Hematopoietic multipotent progenitor cell (in vitro differentiated cells): ENCODE results near the gene BIRC3. TPM values are rescaled to one million over a fixed set of nuclear protein-coding genes. Genes with fewer than 3 reads are reported as not detected.
"Not testable (repeated sequence)": the region's sequence is repeated elsewhere in the genome, so short reads cannot be mapped to it uniquely, and the experiment has no call there.

ENCODE experiments used
- DNase-seq, 3 donors: peaks; one replicate each; pipeline ENCODE4 v3.0.0-alpha.2; 2011 to 2015; ENCODE audit warnings: low read depth in 2 of 3, low spot score in 2 of 3
- total RNA-seq: library from RNA; depleted of rRNA; stranded (reverse); fragments of >200 nt; gene quantifications from one replicate; pipeline ENCODE4 v1.2.3, GENCODE V29; 2012

BIRC3 gene
- total RNA-seq, 1 donor, result 7.0 TPM

- DNase-seq, result peak in 1 of 3 donors; percentile 69
Measured at GRCh38 chr11:102322560-102322959, 5.3 kb downstream of the BIRC3 start.

- DNase-seq, result no peak
Measured at GRCh38 chr11:102323542-102324251, 6.4 kb downstream of the BIRC3 start.

GRCh38 chr11:102325088-102325487 is 7.8 kb downstream of the BIRC3 start:
- DNase-seq, result peak in 1 of 3 donors; percentile 36

DNA sequence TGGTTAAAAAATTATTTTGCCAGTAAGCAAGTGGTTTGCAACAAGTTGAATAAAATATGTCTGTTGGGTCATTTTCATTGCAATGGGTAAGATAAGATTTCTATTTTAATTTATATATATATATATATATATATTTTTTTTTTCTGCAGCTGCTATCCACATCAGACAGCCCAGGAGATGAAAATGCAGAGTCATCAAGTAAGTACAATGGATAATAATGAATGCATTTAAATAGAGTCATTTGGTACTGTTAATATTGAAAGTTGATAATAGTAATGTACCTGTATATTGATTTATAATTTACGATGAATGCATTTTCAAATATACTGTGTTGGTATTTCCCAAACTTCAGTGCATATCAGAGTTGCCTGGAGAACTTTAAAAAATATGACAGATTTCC is 11.5 kb downstream of the BIRC3 start:
- no peak for DNase-seq

DNA sequence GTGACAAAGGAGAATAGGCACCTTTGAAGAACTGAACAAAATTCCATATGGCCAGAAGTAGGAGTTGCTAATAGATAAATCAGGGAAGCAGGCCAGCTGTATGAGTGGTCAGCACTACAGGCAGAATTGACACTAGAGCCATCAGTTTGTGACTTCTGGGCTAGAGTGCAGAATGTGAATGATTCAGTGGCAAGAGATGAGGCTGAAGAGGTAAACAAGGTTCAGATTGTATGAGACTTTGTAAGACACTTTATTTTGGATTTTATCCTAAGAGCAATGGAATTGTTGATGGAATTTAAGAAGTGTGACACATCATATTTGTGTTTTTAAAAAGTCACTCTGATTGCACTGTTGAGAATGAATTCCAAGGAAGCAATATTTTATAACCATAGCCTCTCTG is 12.9 kb downstream of the BIRC3 start:
- no peak for DNase-seq

- no peak for DNase-seq
Measured at GRCh38 chr11:102331341-102331740, 14.1 kb downstream of the BIRC3 start.

GRCh38 chr11:102332611-102332994 is 15.3 kb downstream of the BIRC3 start:
- DNase-seq, result no peak

- no peak for DNase-seq
Measured at GRCh38 chr11:102338479-102339010, 21.3 kb downstream of the BIRC3 start.

- not testable (repeated sequence) for DNase-seq
Measured at GRCh38 chr11:102341311-102341710, 24.0 kb downstream of the BIRC3 start.

DNA sequence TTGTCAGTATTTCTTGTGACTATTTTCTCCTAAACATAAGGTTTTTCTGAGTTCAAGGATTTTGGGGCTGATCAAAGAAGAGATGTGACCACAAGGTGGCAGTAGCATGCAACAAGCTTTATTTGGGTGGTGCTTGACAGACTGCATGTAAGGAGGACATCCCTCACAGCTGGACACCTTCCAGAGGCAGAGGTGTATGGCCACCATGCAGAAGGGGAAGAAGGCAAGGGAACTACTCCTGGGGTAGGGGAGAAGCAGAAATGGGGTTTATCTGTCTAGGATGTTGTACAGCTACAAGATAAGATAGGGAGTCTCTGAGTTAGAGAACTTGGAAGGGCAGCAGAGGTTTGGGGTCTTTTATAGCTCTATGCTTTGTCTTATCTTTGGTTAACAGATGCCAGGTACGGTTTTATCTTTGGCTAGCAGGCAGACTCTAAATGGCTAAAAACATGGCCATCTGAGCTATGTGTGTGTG is 24.6 kb downstream of the BIRC3 start:
- peak; percentile 65 to 95 (median 94) for DNase-seq

DNA sequence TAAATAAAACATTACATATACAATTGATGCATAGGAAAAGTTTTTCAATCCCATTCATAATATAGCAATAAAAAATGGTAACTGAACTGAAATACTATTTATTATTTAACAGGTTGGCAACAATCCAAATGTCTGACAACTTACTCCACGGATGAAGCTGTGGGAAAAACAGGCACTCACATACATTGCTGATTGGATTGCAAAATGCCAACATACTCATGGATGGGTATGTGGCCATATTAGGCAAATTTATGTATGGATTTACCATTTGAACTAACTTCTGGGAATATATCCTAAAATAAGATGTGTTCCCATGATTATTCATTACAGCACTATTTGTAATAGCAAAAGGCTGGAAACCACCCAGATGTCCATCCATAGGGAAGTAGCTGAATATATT is 26.5 kb downstream of the BIRC3 start:
- DNase-seq, result no peak

DNA sequence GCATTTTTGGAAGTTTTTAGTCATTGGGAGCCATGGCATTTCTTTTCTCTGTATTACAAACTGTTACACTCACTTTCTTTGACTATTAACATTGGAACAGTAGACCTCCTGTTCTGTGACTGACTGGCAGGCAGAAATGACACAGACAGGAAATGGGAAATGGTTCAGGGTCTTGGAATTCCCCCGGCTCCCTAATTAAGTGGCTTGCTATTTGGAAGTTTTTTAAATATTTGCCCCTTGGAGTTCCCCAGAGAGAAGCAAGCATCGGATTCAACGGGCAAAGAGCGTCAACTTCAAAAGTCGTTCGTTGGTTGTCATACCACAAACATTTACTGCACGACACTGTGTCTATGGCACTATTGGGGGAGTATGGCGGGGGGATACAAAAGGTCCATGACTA is 28.6 kb downstream of the BIRC3 start:
- DNase-seq, result no peak

- no peak for DNase-seq
Measured at GRCh38 chr11:102346456-102346747, 29.1 kb downstream of the BIRC3 start.

- peak; percentile 96 to 97 (median 97) for DNase-seq
Measured at GRCh38 chr11:102346748-102347461, 29.6 kb downstream of the BIRC3 start, which contains the start of gene BIRC2. Gene BIRC2, plus strand, starts transcription at chr11:102347214. Its CDS starts 2,641 bp downstream, at chr11:102349855.

DNA sequence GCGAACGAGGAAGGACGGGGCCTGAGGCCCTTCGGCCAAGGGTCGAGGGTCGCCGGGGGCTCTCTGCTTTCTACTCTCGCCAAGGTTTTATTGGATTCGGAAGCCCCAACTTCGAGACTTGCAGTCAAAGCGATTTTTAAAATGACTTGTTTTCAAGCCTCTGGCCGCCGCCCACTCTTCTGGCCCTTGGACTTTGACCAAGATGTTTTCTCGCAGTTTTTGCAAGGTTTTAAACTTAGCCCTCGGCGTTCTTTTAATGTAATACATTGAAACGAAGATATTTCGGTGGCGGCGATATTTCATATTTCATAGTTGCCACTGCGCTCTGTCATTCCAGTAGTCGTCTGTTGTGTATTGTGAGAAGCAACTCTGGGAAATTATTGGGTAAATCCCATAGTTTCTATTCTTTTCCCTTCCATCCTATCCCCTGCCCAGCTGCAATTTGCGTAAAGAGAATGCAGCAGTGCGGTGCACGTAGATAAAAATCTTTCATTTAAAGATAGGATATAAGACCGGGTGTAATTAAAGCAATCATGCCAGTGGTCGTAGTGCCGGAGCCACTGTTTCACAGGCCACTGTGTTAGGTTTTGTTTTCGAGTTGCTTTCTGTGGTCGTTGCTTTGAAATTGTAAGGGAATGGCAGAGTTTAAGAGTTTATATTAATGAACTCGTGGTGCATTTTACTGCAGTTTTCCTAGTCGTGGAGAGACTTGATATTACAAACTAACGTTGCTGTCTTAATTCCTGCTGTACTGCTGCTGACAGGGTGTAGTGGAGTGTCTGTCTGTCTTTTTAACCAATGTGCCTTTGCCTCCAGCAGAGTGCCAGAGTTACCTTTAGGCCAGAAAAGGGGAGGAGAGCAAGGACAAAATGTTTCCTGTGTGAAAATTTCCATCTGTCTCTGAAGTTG is 30.4 kb downstream of the BIRC3 start:
- DNase-seq, result peak in 2 of 3 donors; percentile 13 to 41

DNA sequence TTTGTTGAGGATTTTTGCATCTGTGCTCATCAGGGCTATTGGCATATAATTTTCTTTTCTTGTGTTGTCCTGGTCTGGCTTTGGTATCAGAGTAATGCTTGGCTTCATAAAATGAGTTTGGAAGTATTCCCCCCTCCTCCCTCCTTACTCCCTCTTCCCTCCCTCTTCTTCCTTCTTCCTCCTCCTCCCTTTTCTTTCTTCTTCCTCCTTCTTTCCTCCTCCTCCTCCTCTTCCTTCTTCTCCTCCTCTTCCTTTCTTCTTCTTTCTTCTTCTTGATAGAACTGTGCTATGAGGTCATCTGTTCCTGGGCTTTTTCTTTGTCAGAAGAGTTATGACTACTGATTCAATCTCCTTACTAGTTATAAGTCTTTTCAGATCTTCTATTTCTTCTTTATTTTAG is 39.8 kb downstream of the BIRC3 start:
- no peak for DNase-seq

GRCh38 chr11:102359372-102359771 is 42.1 kb downstream of the BIRC3 start:
- DNase-seq, result peak in 1 of 3 donors; percentile 24

DNA sequence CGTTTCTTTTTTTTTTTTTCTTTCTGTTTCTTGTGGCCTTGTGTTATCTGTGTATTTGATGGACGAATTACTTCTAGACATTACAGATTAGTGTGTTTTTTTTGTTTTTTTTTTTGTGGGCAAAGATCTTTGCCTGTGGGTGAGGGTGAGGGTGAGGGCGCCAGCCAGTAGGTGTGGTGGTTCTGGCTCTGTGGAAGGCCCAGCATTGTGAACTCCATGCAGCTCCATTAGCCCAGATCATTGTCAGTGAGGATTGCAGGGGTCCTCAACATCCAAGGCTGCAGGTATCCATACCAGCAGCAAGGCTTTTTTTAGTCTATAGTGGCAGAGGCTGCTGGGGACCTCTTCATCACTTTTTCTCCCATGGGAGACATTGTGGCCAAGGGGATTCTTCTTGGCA is 43.4 kb downstream of the BIRC3 start:
- no peak for DNase-seq

GRCh38 chr11:102361086-102362031 is 44.1 kb downstream of the BIRC3 start:
- DNase-seq, result no peak

DNA sequence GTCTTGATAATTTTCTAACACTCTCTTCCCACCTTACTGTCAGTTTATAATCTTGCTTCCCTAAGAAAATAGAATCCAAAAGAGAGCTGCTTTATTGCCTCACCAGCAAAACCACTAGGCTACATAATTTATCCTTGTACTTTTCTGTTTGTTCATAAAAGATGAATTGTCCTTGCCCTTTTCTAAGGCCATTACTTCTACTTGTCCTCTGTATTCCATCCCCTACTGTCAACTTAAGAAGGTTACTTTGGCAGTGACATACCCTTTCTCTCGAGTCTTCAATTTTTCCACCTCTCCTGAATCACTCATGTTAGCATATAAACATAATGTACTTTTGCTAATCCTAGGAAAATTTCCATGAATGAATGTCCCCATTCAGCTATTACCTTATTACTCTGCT is 47.7 kb downstream of the BIRC3 start:
- DNase-seq, result no peak
